Stimulated activated CD8-positive, alpha-beta memory T cell treated with anti-CD3 and anti-CD28 coated beads, Interleukin-12 subunit alpha, Interleukin-12 subunit beta, amount 100 ng/mL, for 24 hours (primary cell): Measurements from ENCODE around the gene CBLIF.
"Not testable (repeated sequence)": the region's sequence is repeated elsewhere in the genome, so short reads cannot be mapped to it uniquely, and the experiment has no call there.

Source experiments
- DNase-seq: peaks from one replicate; pipeline ENCODE4 v3.0.0-alpha.2; 2020; ENCODE audit errors: extremely low read depth

The CBLIF gene

DNA sequence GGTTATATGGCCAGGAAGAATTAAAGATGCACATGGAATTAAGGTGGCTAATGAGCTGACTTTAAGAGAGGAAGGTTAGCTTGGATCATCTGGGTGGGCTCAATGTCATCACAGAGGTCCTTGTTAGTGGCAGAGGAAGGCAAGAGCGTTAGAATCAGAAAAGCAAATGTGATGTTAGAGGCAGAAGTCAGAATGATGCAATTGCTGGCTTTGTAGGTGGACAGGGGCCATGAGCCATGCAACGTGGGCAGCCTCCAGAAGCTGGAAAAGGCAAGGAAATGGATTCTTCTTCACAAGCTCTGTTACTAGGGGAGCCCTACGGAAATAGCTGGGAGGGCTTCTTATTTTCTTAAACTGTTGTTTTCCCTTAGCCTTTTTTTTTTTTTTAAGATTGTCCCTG lies 2.3 kb upstream of the CBLIF start:
- no peak for DNase-seq

DNA sequence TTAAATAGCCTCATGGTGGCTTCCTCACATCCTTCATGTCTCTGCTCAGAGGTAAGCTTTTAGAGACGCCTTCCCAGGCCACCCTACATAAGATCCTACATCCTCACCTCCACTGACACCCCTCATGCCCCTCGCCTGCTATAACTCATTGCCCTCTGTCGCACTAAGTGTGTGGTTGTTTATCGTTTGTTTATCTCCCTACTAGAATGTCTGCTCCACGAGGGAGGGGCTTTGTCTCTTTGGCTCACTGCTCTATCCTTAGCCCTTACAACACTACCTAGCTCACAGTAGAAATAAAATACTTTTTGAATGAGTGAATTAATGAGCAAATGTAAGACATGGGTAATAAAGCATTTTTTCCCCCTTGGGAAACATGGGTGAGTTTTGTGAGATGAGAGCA lies 1.3 kb upstream of the CBLIF start:
- no peak for DNase-seq

- DNase-seq, result no peak
Measured at GRCh38 chr11:59842316-59842715, 3.0 kb downstream of the CBLIF start.

GRCh38 chr11:59841514-59841913 lies 3.8 kb downstream of the CBLIF start:
- no peak for DNase-seq

- no peak for DNase-seq
Measured at GRCh38 chr11:59839615-59840014, 5.7 kb downstream of the CBLIF start.

- DNase-seq, result no peak
Measured at GRCh38 chr11:59833602-59834001, 11.7 kb downstream of the CBLIF start.

GRCh38 chr11:59829358-59829757 lies 15.9 kb downstream of the CBLIF start:
- no peak for DNase-seq

- DNase-seq, result no peak
Measured at GRCh38 chr11:59822989-59823566, 22.2 kb downstream of the CBLIF start.

GRCh38 chr11:59818572-59818971 lies 26.7 kb downstream of the CBLIF start:
- DNase-seq, result no peak

DNA sequence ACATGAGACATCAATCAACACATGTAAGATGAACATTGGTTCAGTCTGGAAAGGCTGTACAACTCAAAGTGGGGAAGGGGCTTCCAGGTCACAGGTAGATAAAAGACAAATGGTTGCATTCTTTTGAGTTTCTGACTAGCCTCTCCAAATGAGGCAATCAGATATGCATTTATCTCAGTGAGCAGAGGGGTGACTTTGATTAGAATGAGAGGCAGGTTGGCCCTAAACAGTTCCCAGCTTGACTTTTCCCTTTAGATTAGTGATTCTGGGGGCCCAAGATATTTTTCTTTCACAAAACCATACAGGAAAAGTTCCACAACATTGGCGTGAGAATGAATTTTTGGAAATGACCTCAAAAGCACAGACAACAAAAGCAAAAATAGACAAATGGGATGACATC lies 28.9 kb downstream of the CBLIF start:
- DNase-seq, result not testable (repeated sequence)

DNA sequence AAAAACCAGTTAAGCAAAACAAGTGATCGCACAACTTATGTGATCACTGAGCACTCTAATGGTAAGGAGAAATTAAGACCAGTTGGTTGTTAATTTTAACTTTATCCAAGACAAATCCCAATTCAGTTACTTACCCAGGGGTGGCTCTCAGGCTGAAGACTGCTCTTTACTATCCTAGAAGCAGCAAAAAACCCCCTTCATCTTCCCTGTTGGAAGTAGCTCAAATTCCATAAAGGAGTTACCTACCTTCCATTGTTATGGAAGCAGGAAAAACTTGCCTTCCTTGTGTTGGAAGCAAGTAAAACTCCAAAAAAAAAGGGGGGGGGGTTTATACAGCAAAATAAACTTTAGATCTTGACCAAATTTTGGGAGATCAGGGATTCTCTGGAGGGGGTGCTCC lies 29.5 kb downstream of the CBLIF start:
- no peak for DNase-seq

GRCh38 chr11:59814021-59814420 lies 31.3 kb downstream of the CBLIF start:
- DNase-seq, result no peak

DNA sequence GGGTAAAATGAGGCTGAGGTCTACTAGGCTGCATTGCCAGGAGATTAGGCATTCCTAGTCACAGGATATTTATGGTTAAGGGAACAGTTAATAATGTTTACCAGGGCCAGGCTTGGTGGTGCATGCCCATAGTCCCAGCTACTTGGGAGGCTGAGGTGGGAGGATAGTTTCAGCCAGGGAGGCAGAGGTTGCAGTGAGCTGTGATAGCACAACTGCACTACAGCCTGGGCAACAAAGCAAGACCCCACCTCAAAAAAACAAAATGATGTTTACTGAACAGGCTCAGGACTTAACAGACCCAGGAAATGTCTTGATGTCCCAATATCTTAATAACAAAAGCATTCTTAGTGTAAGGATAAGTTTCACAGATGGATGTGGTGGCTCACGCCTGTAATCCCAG lies 31.9 kb downstream of the CBLIF start:
- DNase-seq, result no peak

DNA sequence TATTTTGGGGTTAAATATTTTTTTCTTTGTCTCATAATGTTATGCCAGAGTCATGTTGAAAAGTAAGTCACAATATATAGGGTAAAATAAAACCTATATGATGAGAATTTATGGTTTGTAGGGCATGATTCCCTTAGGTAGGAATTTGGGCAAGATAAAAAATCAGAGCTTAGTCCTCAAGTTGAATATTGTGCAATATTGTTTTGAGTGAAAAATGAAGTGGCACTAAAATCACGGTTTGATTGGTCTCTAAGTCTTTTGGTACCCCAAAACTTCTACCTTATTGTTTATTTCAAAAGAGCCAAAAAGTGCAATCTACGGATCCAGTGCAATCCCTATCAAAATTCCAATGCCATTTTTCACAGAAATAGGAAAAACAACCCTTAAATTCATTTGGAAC lies 33.1 kb downstream of the CBLIF start:
- no peak for DNase-seq

DNA sequence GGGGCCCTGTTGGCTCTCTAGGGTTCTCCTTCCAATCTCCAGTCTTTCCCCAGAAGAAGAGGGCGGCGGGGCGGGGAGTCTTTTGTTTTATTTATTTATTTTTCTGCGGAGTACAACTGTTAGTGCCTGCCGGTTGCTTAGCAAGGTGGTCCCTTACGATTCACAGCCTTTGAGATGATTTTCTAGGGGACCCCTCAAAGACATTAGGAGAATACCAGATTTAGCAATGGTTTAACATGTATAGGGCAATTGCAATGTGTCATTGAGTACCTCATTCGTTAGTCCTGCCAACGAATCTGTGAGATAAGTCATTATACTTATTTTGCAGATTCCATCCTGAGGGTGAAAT lies 34.4 kb downstream of the CBLIF start:
- DNase-seq, result no peak

- peak; percentile 70 for DNase-seq
Measured at GRCh38 chr11:59810189-59810910, 34.9 kb downstream of the CBLIF start, which contains the start of gene MRPL16. TSS of gene MRPL16 (minus strand) at chr11:59810778. CDS start at chr11:59810658, 120 bp downstream.

DNA sequence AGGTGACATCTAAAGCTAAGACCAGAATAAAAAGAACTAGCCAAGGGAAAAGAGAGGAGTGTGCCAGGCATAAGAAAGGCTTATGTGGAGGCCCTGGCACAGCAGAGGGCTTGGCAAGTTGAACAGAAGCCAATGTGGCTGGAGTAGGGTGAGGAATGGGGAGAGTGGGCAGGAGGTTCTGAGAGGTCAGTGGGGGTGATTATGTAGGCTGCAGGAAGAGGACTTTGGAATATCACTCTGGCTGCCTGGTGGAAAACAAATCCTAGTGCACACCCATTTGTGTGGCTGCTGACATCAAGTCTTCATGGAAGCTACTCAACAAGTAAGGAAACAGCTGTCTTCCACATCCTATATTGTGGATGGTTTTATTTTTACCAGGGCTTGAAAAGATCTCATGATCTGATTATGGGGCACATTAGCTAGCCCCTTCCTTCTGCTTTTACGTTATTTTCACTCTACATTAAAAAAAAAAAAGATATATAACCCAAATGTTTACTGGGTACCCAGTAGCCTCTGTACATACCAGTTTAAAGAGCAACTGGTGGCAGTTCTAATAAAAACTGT lies 38.2 kb downstream of the CBLIF start:
- no peak for DNase-seq

- DNase-seq, result no peak
Measured at GRCh38 chr11:59804061-59804460, 41.2 kb downstream of the CBLIF start.

GRCh38 chr11:59802639-59803176 lies 42.6 kb downstream of the CBLIF start:
- DNase-seq, result no peak

DNA sequence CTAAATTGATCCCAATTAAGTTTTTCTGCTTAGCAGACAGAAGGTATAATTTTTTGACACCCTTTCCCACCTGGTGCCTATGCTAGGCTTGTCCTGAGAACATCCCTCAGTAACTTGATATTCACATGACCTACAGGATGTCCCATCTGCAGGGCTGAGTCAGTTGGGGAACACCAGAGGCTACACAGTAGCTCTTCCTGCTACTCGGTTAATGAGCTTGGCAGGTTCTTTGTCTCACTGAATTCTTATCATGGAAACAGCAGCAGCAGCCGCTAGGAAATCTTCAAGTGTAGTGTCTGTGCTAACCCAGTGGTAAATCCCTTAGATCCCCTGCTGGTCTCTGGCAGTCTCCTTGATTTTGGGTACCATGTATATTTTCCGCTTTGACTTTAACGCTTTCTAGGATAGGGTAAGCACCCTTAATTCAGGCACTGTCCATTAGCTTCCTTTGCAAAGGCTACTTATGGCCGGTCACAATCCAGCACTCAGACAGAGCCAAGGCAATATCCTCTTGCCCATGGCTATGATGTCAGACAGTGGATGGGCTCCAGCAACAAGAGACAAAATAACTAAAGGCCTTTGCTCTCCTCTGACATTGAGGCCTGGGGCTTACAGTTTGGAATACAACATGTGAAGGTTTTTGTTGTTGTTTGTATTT lies 43.2 kb downstream of the CBLIF start:
- no peak for DNase-seq

DNA sequence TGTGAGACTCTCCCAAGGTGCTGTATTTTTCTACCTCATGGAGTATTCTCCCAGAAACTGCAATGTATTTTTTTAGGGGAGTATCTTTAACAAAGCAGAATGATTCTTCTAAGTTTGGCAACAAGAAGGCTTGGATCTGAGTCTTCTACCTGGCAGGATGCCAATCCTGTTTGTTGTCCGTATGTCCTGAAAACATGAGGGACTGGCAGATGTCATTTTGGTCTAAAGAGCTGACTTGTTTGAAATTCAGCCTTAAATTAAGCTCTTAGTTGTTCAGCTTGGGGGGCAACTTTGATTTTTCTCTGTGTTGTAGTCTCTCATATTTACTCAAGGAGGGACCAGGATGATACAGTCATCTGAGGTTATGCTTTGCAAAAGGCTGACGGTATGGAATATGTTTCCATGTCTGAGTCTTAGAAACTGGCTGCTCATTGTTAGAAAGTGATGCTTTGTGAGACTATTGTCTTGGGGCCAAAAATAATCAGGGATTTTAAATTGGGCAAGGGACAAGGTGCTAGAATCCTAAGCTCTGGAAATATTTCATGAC lies 44.1 kb downstream of the CBLIF start:
- DNase-seq, result no peak

DNA sequence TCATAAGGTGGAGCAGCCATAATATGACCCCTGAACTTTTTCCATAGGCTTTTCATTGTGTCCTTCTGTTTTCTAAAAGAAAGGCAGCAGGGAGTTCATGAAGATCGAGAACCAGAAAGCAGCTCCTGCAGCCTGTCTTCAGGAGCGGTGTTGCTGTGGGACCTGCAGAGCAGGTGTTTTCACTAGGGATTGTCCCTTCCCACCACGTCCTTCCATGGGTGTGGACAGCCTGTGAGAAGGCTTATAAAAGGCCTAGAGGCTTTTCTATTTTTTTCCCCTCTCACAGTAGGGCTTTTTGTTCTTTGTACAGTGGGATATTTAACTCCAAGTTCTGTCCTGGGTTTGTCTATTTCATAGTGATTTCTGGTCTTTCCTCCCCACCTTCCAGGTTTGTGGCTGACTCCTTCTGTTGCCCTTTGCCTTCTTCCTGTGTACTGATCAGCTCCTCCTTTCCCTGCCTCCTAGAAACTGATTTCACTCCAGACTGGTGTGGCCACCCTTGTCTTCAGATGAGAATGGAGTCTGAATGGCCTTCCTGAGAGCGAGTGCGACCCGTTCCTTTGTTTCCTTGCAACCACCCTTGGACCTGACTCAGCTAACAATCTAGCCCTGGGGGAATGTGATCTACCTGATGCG lies 44.8 kb downstream of the CBLIF start:
- no peak for DNase-seq
